ENCODE results near the gene TOM1.

Gene TOM1

DNA sequence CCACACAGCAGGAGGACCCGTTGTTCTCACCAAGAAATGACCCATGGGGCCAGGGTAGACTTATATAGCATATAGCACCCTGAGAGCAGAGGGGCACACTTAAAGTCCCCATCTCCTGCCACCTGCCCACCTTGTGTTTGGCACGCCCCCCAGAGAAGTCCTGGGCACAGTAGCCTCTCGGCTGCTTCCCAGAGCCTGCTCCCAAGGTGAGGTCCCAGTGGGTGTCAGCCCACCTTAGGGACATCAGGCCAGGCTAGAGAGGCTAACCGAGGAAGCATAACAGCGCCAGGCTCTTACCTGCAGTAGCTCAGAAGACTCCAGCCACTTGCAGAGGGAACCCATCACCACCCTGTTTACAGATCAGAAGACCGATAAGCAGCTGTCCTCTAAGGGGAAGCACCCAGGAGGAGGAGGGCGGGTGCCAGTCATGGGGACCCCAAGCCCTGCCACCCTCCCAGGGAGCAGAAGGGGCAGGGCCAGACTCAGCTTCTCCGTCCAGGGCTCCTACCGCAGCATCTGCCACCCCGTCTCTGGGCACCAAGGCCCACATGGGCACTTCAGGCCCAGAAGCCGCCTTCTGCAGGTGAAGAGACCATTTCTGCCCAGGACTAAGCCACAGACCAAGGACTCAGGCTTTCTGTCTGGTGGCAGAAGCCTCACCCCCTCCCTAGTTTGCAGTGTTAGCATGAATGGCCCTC, 46.3 kb downstream of the TOM1 start:
- no peak for DNase-seq (ENCODE audit: low read depth)

- DNase-seq (ENCODE audit: low read depth) = no peak
These were observed 47.0 kb downstream of the TOM1 start for GRCh38 chr22:35346596-35347220.

- no peak for DNase-seq (ENCODE audit: low read depth)
These were observed 47.8 kb downstream of the TOM1 start for GRCh38 chr22:35347462-35347861.

- no peak for DNase-seq (ENCODE audit: low read depth)
These were observed 48.4 kb downstream of the TOM1 start for GRCh38 chr22:35348026-35348590.

DNA sequence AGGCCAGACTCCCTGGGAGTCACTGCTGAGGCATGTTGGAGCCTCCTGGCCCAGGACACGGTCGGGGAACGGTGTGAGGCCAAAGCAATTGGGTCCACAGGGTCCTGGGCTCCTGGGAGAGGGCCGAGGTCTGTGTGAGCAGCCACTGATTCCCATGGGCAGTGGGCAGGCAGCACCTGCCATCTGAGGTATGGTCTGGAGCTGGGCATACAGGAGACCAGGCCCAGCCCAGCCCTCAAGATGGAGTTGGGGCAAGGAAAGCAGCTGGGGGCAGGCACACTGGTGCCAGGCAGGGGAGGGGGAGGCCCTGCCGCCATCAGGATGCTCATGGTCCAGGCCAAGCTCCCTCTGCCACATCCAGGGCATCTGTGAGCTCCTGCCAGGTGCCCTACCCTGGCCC, 49.0 kb downstream of the TOM1 start:
- DNase-seq (ENCODE audit: low read depth) = no peak

DNA sequence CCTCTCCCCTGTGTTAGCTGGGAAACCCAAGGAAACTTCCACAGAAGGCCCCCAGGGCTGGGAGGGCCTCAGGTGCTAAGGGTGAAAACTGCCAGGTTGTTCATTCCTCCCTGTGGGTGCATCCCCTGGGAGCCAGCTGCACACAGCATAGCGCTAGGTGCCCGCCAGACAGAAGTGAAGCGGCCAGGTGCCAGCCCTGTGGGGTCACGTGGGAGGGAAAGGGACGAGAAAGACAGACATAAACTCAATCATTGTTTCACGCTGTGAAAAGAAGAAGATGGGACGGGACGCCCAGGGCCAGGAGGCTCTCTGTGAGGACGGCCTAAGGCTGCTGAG, 49.6 kb downstream of the TOM1 start:
- no peak for DNase-seq (ENCODE audit: low read depth)

DNA sequence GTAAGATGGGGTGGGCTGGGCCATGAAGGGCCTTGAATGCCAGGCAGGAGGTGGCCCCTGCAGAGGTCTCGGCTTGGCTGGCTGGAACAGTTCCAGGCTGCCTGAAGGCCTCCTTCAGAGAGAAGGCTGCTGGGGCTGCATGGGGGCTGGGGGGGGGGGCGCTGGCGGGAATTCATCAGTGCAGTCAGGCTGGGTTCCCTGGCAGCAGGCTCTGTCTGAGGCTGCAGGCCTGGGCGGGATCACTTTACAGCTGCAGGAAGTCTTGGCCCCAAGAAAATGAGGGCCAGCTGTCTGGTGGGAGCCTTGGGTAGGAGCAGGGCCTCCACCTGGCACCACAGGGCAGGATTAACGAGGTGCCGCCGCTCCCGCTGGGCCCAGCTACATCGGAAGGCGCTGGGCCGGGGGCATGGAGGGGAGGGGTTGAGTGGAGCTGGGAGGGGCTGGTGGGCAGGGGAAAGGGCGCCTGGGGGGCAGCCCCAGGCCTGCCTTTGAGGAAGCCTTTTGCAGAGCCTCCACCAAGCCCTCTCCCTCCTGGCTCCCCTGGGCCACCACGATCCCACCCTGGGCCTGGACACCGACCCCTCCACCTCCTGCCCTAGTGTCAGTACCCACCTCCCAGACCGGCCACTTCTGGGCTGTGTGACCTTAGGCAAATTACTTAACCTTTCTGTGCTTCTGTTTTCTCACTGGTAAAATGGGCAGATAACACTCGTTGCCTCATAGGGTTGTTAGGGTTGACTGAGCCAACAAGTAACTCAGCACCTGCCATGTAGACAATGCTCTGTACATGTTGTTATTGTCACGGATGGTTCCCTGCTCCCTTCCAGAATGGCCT, 50.2 kb downstream of the TOM1 start:
- no peak for DNase-seq (ENCODE audit: low read depth)

GRCh38 chr22:35350539-35351503, 51.1 kb downstream of the TOM1 start:
- peak; percentile 89 for DNase-seq (ENCODE audit: low read depth)

GRCh38 chr22:35352214-35353111, 52.8 kb downstream of the TOM1 start:
- DNase-seq (ENCODE audit: low read depth) = no peak

DNA sequence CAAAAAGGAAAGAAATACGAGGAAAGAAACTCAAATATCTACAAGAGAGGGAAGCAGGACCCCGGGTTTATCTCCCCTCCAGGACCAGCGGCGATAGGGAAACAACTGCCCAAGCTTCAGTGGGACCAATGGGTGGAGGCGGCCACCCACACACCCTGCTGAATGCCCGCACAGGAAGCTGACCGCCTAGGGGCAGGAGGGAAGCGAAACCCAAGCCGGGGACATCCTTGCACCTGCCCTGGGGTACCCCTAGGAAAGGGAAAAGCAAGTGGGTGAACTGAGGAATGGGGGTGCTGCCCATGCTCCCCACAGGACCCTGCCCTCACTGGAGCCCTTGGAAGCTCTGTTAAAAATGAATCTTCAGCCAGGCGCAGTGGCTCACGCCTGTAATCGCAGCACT, 53.6 kb downstream of the TOM1 start:
- DNase-seq (ENCODE audit: low read depth) = no peak

- DNase-seq (ENCODE audit: low read depth) = no peak
These were observed 54.4 kb downstream of the TOM1 start for GRCh38 chr22:35354068-35354467.

- DNase-seq (ENCODE audit: low read depth) = no peak
These were observed 58.4 kb downstream of the TOM1 start for GRCh38 chr22:35357883-35358621.

DNA sequence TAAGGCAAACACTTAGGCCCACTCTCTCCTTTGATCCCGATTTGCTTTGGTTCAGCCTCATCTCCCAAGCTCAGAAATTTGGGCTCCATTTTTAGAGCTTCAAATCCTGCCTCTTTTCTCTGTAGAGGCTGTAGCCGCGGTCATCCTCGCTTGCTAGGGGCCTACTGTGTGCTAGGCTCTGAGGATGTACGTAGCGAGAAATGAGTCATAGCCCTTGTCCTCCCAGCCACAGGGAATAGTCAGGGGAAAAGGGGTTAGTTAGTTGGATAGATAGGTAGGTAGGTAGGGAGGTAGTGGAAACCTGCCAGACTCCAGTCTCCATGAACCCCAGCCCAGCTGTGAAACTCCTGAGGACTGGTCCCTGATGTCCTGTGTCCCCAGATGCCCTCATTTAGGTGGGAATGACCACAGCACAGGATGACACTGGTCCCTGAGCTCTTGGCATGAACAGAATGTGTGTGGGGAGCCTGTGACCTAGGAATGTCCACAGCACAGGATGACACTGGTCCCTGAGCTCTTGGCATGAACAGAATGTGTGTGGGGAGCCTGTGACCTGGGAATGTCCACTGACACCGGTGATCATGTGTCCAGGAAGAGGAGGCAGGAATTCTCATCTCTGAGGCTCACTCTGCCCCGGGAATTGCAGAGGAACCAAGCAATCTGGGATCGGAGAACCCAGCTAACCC, 59.8 kb downstream of the TOM1 start:
- DNase-seq (ENCODE audit: low read depth) = no peak

DNA sequence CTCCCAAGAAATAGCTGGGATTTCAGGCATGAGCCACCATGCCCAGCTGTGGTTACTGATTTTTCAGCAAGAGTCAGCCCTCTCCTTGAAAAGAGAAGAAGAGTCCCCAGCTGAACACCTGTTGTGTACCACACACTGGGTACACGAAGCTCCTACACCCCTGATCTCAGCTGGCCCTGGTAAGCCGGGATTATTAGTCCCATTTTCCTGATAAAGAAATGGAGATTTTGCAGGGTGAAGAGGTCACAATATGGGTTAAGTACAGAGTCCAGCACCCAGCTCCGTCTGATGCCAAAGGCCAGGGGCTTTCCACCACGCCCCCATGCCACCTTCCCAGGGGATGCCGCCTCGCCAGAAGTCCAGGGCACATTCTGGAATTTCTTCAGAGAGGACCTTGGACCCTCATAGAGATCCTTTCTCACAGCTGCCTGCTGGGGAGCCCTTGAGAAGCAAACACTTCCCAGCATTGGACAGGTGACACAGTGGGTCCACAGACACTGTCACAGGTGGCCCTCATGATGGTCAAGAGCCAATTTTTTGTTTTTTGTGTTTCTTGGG, 61.4 kb downstream of the TOM1 start:
- no peak for DNase-seq (ENCODE audit: low read depth)

DNA sequence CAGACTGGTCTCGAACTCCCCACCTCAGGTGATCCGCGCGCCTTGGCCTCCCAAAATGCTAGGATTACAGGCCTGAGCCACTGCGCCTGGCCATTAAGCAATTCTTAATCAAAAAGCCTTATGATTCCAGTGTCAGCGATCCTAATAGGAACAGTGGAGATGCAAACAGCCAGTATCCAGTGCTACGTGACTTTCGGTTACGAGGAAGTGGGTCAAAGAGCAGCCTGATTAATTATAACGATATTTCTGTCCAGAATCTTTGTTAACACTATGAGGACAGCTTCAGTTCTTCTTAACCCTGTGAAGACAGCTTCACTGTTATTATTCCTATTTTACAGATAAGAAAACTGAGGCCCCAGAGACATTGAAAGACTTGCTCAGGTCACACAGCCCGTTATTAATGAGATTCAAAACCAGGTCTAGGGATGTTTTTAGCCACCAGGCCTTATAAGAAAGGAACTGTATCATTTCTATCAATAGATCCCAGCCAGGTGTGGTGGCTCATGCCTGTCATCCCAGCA, 63.9 kb downstream of the TOM1 start:
- DNase-seq (ENCODE audit: low read depth) = no peak

- DNase-seq (ENCODE audit: low read depth) = peak; percentile 79
These were observed 64.5 kb downstream of the TOM1 start for GRCh38 chr22:35364230-35364629.

DNA sequence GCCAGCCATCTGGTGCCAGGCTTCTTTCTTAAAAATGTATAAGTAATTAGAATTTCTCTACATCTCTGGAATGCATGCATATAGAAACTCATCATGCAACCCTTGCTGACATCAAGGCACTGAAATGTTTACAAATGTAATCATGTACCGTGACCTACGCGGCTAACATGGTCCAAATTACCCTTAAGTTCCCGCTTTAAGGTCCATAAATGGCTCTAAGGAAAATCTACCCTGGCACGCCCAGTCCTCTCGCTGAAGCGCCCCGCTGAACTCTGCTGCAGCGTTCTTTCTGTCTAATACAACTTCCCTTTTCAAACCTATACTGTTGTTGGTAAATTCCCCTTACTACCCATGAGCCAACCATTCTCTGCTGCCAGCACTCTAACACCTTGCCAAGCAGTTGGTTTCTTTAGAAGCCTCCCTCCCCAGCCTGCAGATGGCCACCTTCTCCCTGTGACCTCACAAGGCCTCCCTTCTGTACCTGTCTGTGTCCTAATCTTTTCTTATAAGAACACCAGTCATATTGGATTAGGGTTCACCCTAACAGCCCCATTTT, 67.7 kb downstream of the TOM1 start:
- no peak for DNase-seq (ENCODE audit: low read depth)

- DNase-seq (ENCODE audit: low read depth) = no peak
These were observed 68.7 kb downstream of the TOM1 start for GRCh38 chr22:35368386-35368785.
